CD8-positive, alpha-beta memory T cell (primary cell): ENCODE data around the gene PAXX. TPM values are rescaled to one million over a fixed set of nuclear protein-coding genes. Genes with fewer than 3 reads are reported as not detected.

ENCODE experiments used
- CTCF ChIA-PET: fragments of 350-600 bp; sonication (Branson Sonifier 250); formaldehyde crosslinking; loops from one replicate; lab custom pipeline; 2021; ENCODE audit warnings: antibody characterized with exemption; lab: Charles Lee
- POLR2A ChIA-PET: fragments of 350-600 bp; sonication (Branson Sonifier 250); formaldehyde crosslinking; loops from one replicate; lab custom pipeline; 2021; ENCODE audit warnings: antibody characterized with exemption; lab: Charles Lee
- DNase-seq, 5 donors: peaks; one replicate each; pipeline versions ENCODE4 v3.0.0 to v3.0.0-alpha.2; 2020 to 2022; ENCODE audit warnings: mixed read lengths in 1 of 5
- H3K27ac ChIP-seq: one replicate; pipeline ENCODE4 v1.7.0; 2013; ENCODE audit warnings: low read depth, mild to moderate bottlenecking, low read length, moderate library complexity
- H3K27me3 ChIP-seq: 2 replicates; pipeline ENCODE4 v1.7.0; 2013; ENCODE audit warnings: low read length, mild to moderate bottlenecking; ENCODE audit not compliant: insufficient read depth, poor library complexity, severe bottlenecking
- H3K36me3 ChIP-seq: 2 replicates; pipeline ENCODE4 v1.7.0; 2013; ENCODE audit warnings: mild to moderate bottlenecking, low read length, moderate library complexity; ENCODE audit not compliant: insufficient read depth
- H3K4me1 ChIP-seq: 2 replicates; pipeline ENCODE4 v1.7.0; 2013; ENCODE audit warnings: mild to moderate bottlenecking, low read length, moderate library complexity; ENCODE audit not compliant: insufficient read depth
- H3K4me3 ChIP-seq: 2 replicates; pipeline ENCODE4 v1.7.0; 2013; ENCODE audit warnings: mild to moderate bottlenecking, low read length
- H3K9me3 ChIP-seq: 2 replicates; pipeline ENCODE4 v1.7.0; 2013; ENCODE audit warnings: mild to moderate bottlenecking, low read length
- H3K27ac Mint-ChIP-seq, 8 donors: one replicate each; pipeline ENCODE4 v1.8.0; 2020 to 2021; ENCODE audit warnings: mixed read lengths in 8 of 8, mild to moderate bottlenecking in 6 of 8, inconsistent platforms in 3 of 8, moderate library complexity in 3 of 8
- H3K27me3 Mint-ChIP-seq, 2 donors: one replicate each; pipeline ENCODE4 v1.8.0; 2020 to 2021; ENCODE audit warnings: mixed read lengths in 2 of 2, mild to moderate bottlenecking in 1 of 2, moderate library complexity in 1 of 2
- H3K36me3 Mint-ChIP-seq, 3 donors: one replicate each; pipeline ENCODE4 v1.8.0; 2020 to 2021; ENCODE audit warnings: mixed read lengths in 3 of 3, inconsistent platforms in 1 of 3, mild to moderate bottlenecking in 1 of 3
- H3K4me1 Mint-ChIP-seq, 3 donors: one replicate each; pipeline ENCODE4 v1.8.0; 2020 to 2021; ENCODE audit warnings: mixed read lengths in 3 of 3, inconsistent platforms in 1 of 3, mild to moderate bottlenecking in 1 of 3
- H3K4me3 Mint-ChIP-seq, 7 donors: one replicate each; pipeline ENCODE4 v1.8.0; 2020 to 2021; ENCODE audit warnings: mixed read lengths in 7 of 7, mild to moderate bottlenecking in 6 of 7, moderate library complexity in 4 of 7, inconsistent platforms in 2 of 7
- H3K9me3 Mint-ChIP-seq, 5 donors: one replicate each; pipeline ENCODE4 v1.8.0; 2020 to 2022; ENCODE audit warnings: mixed read lengths in 5 of 5, mild to moderate bottlenecking in 3 of 5, moderate library complexity in 2 of 5, inconsistent platforms in 1 of 5
- polyA plus RNA-seq: library from polyadenylated mRNA; unstranded; fragments of 300-500 nt; fragmentation: Illumina TruSeq; gene quantifications from one replicate; pipeline ENCODE4 v1.2.3, GENCODE V29; 2021
- total RNA-seq, 2 experiments: library from RNA; stranded (reverse); gene quantifications; one replicate each; pipeline ENCODE4 v1.2.3, GENCODE V29; 2021

The PAXX gene
- total and polyA plus RNA-seq, 3 experiments from 2014 or later, result 78.4 to 156 (median 82.2) TPM

GRCh38 chr9:136983167-136983566, 9.1 kb upstream of the PAXX start:
- CTCF ChIA-PET, result no interaction called here
- Histone ChIP-seq H3K9me3 (no peaks in the 10 kb centered on the region), H3K27me3 (no peaks in the 10 kb centered on the region), H3K27ac (no peak overlapping the region), H3K4me1 (no peaks in the 10 kb centered on the region), H3K4me3 (no peak overlapping the region), H3K36me3 (no peaks in the 10 kb centered on the region)
- peaks cover 5 to 23% (median 7%) of the 10 kb centered on the region in 3 donors for H3K4me1 Mint-ChIP-seq
- H3K27me3 Mint-ChIP-seq, result peaks cover 10 to 14% of the 10 kb centered on the region in 2 donors
- no peak overlapping the region for H3K4me3 Mint-ChIP-seq
- POLR2A ChIA-PET, result no interaction called here
- DNase-seq, result no peak
- no peaks in the 10 kb centered on the region for H3K9me3 Mint-ChIP-seq
- no peaks in the 10 kb centered on the region for H3K36me3 Mint-ChIP-seq
- H3K27ac Mint-ChIP-seq, result peak overlapping the region in 1 of 8 donors; percentile 33

DNA sequence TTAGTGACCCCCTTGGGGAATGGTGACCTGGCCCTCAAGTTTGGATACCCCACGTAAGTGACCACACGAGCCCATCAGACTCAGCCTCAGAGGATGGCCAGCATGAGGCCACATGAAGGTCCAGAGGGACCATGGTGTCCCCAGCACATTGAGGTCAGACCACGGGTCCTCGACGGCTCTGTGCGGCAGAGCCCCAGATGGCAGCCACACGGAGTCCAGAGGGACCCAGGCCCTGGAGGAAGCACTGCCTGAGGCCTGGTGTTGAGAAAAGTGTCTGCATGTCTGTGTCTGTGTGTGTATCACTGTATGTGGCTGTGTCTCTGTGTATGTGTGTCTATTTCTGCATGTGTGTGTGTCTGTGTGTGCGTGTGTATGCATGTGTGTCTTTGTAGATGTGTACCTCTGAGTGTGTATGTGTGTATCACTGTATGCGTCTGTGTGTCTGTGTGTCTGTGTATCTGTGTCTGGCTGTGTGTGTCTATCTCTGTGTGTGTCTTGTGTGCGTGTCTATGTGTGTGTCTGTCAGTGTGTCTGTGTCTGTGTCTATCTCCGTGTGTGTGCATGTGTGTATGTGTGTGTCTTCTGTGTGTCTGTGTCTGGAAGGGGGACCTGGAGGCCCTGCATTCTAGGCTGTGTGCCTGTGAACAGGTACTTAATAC, 8.4 kb upstream of the PAXX start:
- Mint-ChIP-seq H3K27me3 (peaks cover 10 to 14% of the 10 kb centered on the region in 2 donors), H3K4me1 (peaks cover 5 to 23% (median 7%) of the 10 kb centered on the region in 3 donors), H3K36me3 (no peaks in the 10 kb centered on the region), H3K9me3 (no peaks in the 10 kb centered on the region), H3K4me3 (peak overlapping the region in 4 of 7 donors; percentile 11 to 52 (median 24)), H3K27ac (peak overlapping the region in 3 of 8 donors; percentile 0 to 68 (median 1))
- H3K4me3 ChIP-seq, result no peak overlapping the region
- H3K27me3 ChIP-seq, result no peaks in the 10 kb centered on the region
- no peaks in the 10 kb centered on the region for H3K9me3 ChIP-seq
- DNase-seq, result no peak
- H3K36me3 ChIP-seq, result no peaks in the 10 kb centered on the region
- no peak overlapping the region for H3K27ac ChIP-seq
- no peaks in the 10 kb centered on the region for H3K4me1 ChIP-seq
- ChIA-PET CTCF (no interaction called here), POLR2A (no interaction called here)

DNA sequence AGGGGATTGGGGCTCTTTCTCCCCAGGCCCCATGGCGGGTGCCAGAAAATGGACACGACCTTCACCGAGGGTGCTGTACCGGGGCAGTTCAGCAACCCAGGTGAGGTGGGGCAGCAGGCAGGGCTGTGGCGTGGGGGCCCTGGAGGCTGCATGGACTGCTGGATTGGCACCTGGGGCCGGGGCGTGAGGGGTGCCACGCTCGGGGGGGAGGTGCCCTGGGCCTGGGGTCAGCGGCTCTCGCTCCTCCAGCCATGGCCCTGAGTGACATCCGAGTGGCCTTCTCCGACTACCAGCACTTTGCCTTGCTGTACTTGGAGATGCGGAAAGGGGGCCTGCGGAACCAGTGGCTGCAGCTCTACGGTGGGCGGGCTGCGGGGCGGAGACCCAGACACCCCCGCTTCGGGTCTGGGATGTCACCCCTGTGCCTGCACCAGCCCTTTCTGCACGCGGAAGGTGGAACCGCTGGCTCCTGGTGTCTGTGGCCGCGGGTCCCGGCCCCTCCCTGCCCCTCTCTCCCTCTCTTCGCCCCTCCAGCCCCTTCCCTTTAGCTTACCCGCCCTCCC, 7.7 kb upstream of the PAXX start:
- peak overlapping the region in 3 of 7 donors; percentile 9 to 63 (median 56) for H3K4me3 Mint-ChIP-seq
- peak overlapping the region in 2 of 8 donors; percentile 22 to 32 for H3K27ac Mint-ChIP-seq
- Histone ChIP-seq H3K4me1 (no peaks in the 10 kb centered on the region), H3K27ac (no peak overlapping the region), H3K36me3 (no peaks in the 10 kb centered on the region), H3K27me3 (no peaks in the 10 kb centered on the region), H3K4me3 (no peak overlapping the region), H3K9me3 (no peaks in the 10 kb centered on the region)
- peaks cover 5 to 23% (median 6%) of the 10 kb centered on the region in 3 donors for H3K4me1 Mint-ChIP-seq
- ChIA-PET CTCF (interaction anchor here (1.0 to 1.4 kb wide), 5 partner anchors 10 to 44 kb away, joined by 3 to 9 read pairs (median 4); partner anchors contain the start of genes C8G, CLIC3 and FBXW5), POLR2A (interaction anchor here (0.8 to 1.3 kb wide), 3 partner anchors 12 to 24 kb away, joined by 4 to 6 read pairs (median 4); no protein-coding TSS in a partner anchor)
- H3K27me3 Mint-ChIP-seq, result peaks cover 10 to 14% of the 10 kb centered on the region in 2 donors
- H3K36me3 Mint-ChIP-seq, result no peaks in the 10 kb centered on the region
- DNase-seq, result no peak
- H3K9me3 Mint-ChIP-seq, result no peaks in the 10 kb centered on the region

- Mint-ChIP-seq H3K4me1 (peaks cover 5 to 23% (median 5%) of the 10 kb centered on the region in 3 donors), H3K4me3 (peak overlapping the region in 4 of 7 donors; percentile 9 to 63 (median 44)), H3K27me3 (peaks cover 10 to 14% of the 10 kb centered on the region in 2 donors), H3K9me3 (no peaks in the 10 kb centered on the region), H3K27ac (peak overlapping the region in 1 of 8 donors; percentile 22), H3K36me3 (no peaks in the 10 kb centered on the region)
- CTCF ChIA-PET, result interaction anchor here (0.7 to 1.4 kb wide), 9 partner anchors 9 to 198 kb away, joined by 3 to 9 read pairs (median 3); partner anchors contain the start of genes C8G, CLIC3 and FBXW5
- Histone ChIP-seq H3K27me3 (no peaks in the 10 kb centered on the region), H3K4me3 (no peak overlapping the region), H3K4me1 (no peaks in the 10 kb centered on the region), H3K27ac (no peak overlapping the region), H3K9me3 (no peaks in the 10 kb centered on the region), H3K36me3 (no peaks in the 10 kb centered on the region)
- POLR2A ChIA-PET, result interaction anchor here (0.8 to 1.3 kb wide), 4 partner anchors 10 to 25 kb away, joined by 3 to 6 read pairs (median 4); no protein-coding TSS in a partner anchor
- DNase-seq, result peak in 1 of 5 donors; percentile 29
Observed at GRCh38 chr9:136985027-136985602, 7.1 kb upstream of the PAXX start.

DNA sequence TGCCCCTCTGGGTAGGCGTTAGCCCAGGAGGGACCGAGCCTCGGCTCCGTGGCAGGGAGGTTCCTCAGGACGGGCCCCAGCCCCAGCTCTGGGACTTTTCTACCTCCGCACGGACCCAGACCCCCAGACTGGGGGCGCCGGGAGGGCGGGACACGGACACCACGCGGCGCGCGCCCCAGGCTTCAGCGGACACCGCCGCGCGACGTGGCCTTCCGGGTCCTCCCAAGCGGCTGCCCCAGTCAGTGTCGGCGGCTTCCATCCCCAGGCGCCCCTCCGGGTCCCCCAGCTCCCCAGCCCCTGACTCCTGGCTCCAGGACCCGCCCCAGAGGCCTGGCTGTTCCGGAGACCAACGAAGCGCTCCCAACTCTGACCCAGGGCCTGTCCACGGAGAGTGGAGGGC, 6.4 kb upstream of the PAXX start:
- no peak overlapping the region for H3K27ac ChIP-seq
- POLR2A ChIA-PET, result interaction anchor here (0.8 to 1.2 kb wide), 2 partner anchors 10 to 11 kb away, joined by 3 read pairs; partner anchors contain the start of gene CLIC3
- H3K27me3 ChIP-seq, result no peaks in the 10 kb centered on the region
- no peaks in the 10 kb centered on the region for H3K9me3 Mint-ChIP-seq
- DNase-seq, result no peak
- H3K4me3 ChIP-seq, result no peak overlapping the region
- peaks cover 7 to 14% of the 10 kb centered on the region in 2 donors for H3K27me3 Mint-ChIP-seq
- H3K4me1 Mint-ChIP-seq, result peaks cover 8 to 23% (median 8%) of the 10 kb centered on the region in 3 donors
- H3K36me3 Mint-ChIP-seq, result no peaks in the 10 kb centered on the region
- H3K27ac Mint-ChIP-seq, result peak overlapping the region in 1 of 8 donors; percentile 47
- H3K9me3 ChIP-seq, result no peaks in the 10 kb centered on the region
- CTCF ChIA-PET, result interaction anchor here (0.7 to 1.8 kb wide), 6 partner anchors 10 to 199 kb away, joined by 3 to 6 read pairs (median 3); partner anchors contain the start of gene CLIC3
- no peaks in the 10 kb centered on the region for H3K4me1 ChIP-seq
- peak overlapping the region in 3 of 7 donors; percentile 44 to 61 (median 51) for H3K4me3 Mint-ChIP-seq
- H3K36me3 ChIP-seq, result no peaks in the 10 kb centered on the region

- Mint-ChIP-seq H3K36me3 (peaks cover 0 to 10% (median 0%) of the 10 kb centered on the region in 3 donors), H3K27ac (peak overlapping the region in 2 of 8 donors; percentile 45 to 52), H3K4me1 (peaks cover 14 to 42% (median 15%) of the 10 kb centered on the region in 3 donors), H3K27me3 (peaks cover 5 to 11% of the 10 kb centered on the region in 2 donors), H3K4me3 (peak overlapping the region in 1 of 7 donors; percentile 65), H3K9me3 (no peaks in the 10 kb centered on the region)
- Histone ChIP-seq H3K27me3 (no peaks in the 10 kb centered on the region), H3K9me3 (no peaks in the 10 kb centered on the region), H3K27ac (no peak overlapping the region), H3K36me3 (no peaks in the 10 kb centered on the region), H3K4me1 (peaks cover 10% of the 10 kb centered on the region), H3K4me3 (no peak overlapping the region)
- no peak for DNase-seq
- POLR2A ChIA-PET, result interaction anchor here (0.7 to 2.5 kb wide), 2 partner anchors 14 to 252 kb away, joined by 4 to 6 read pairs; no protein-coding TSS in a partner anchor
- CTCF ChIA-PET, result interaction anchor here (0.9 to 1.6 kb wide), 5 partner anchors 13 to 198 kb away, joined by 3 to 6 read pairs (median 3); partner anchors contain the start of gene TMEM141
Observed at GRCh38 chr9:136988872-136989271, 3.4 kb upstream of the PAXX start.

- no peak overlapping the region for H3K4me3 ChIP-seq
- DNase-seq, result no peak
- H3K4me1 Mint-ChIP-seq, result peaks cover 14 to 40% (median 15%) of the 10 kb centered on the region in 3 donors
- ChIA-PET POLR2A (interaction anchor here (0.6 kb wide), 1 partner anchor 52 kb away, joined by 8 read pairs; no protein-coding TSS in a partner anchor), CTCF (interaction anchor here (0.8 to 3.9 kb wide), 2 partner anchors 15 to 45 kb away, joined by 4 to 21 read pairs; no protein-coding TSS in a partner anchor)
- no peaks in the 10 kb centered on the region for H3K9me3 ChIP-seq
- peaks cover 13% of the 10 kb centered on the region for H3K4me1 ChIP-seq
- H3K36me3 Mint-ChIP-seq, result peaks cover 0 to 14% (median 0%) of the 10 kb centered on the region in 3 donors
- no peaks in the 10 kb centered on the region for H3K9me3 Mint-ChIP-seq
- peak overlapping the region in 7 of 8 donors; percentile 4 to 98 (median 77) for H3K27ac Mint-ChIP-seq
- H3K27me3 ChIP-seq, result no peaks in the 10 kb centered on the region
- H3K27me3 Mint-ChIP-seq, result peaks cover 3 to 8% of the 10 kb centered on the region in 2 donors
- H3K27ac ChIP-seq, result no peak overlapping the region
- no peaks in the 10 kb centered on the region for H3K36me3 ChIP-seq
- peak overlapping the region in 6 of 7 donors; percentile 73 to 92 (median 78) for H3K4me3 Mint-ChIP-seq
Observed at GRCh38 chr9:136990242-136990911, 1.8 kb upstream of the PAXX start.
